Astrocyte (in vitro differentiated cells and primary cell): ENCODE data around the gene ZBTB6. TPM values are rescaled to one million over a fixed set of nuclear protein-coding genes. Genes with fewer than 3 reads are reported as not detected.
A peak's percentile ranks its signal among the peaks of the same experiment; 100 is the strongest.
"Not testable (repeated sequence)": the region's sequence is repeated elsewhere in the genome, so short reads cannot be mapped to it uniquely, and the experiment has no call there.

Experiments
- DNase-seq: peaks from one replicate; pipeline ENCODE4 v3.0.0-alpha.2; 2010; ENCODE audit warnings: low read depth
- FAIRE-seq: peaks from 2 replicates; lab custom pipeline; 2011; peaks lifted over from hg19 to GRCh38; lab: Jason Lieb, UNC
- H2AFZ ChIP-seq: 2 replicates; pipeline ENCODE4 v1.6.0; 2012; ENCODE audit warnings: low read depth, low read length, inconsistent platforms
- H3K27ac ChIP-seq: 2 replicates; pipeline ENCODE4 v1.5.1; 2011; ENCODE audit warnings: low read depth, low read length, inconsistent platforms
- H3K27me3 ChIP-seq: 2 replicates; pipeline ENCODE4 v1.6.0; 2011; ENCODE audit warnings: low read length, inconsistent platforms; ENCODE audit not compliant: insufficient read depth
- H3K36me3 ChIP-seq: 2 replicates; pipeline ENCODE4 v1.5.1; 2011; ENCODE audit warnings: low read length, inconsistent platforms; ENCODE audit not compliant: insufficient read depth
- H3K4me1 ChIP-seq: 2 replicates; pipeline ENCODE4 v1.5.1; 2011; ENCODE audit warnings: low read length, inconsistent platforms; ENCODE audit not compliant: insufficient read depth
- H3K4me2 ChIP-seq: 2 replicates; pipeline ENCODE4 v1.6.0; 2012; ENCODE audit warnings: low read length, inconsistent platforms
- H3K4me3 ChIP-seq: 2 replicates; pipeline ENCODE4 v1.5.1; 2011; ENCODE audit warnings: low read depth, mild to moderate bottlenecking, low read length, inconsistent platforms; ENCODE audit not compliant: insufficient read depth
- H3K79me2 ChIP-seq: 2 replicates; pipeline ENCODE4 v1.6.0; 2012; ENCODE audit warnings: mild to moderate bottlenecking, low read length, inconsistent platforms; ENCODE audit not compliant: insufficient read depth
- H3K9ac ChIP-seq: 2 replicates; pipeline ENCODE4 v1.6.0; 2012; ENCODE audit warnings: mild to moderate bottlenecking, low read length, inconsistent platforms
- H3K9me3 ChIP-seq: 2 replicates; pipeline ENCODE4 v1.5.1; 2012; ENCODE audit warnings: low read depth, mild to moderate bottlenecking, low read length, inconsistent platforms; ENCODE audit not compliant: insufficient read depth
- H4K20me1 ChIP-seq: 2 replicates; pipeline ENCODE4 v1.6.0; 2012; ENCODE audit warnings: low read length, inconsistent platforms; ENCODE audit not compliant: insufficient read depth
- H3K27ac Mint-ChIP-seq: one replicate; pipeline ENCODE4 v1.8.0; 2021; ENCODE audit warnings: mild to moderate bottlenecking, mixed read lengths; ENCODE audit not compliant: unreplicated experiment
- H3K27me3 Mint-ChIP-seq: one replicate; pipeline ENCODE4 v1.8.0; 2021; ENCODE audit warnings: low read depth, mixed read lengths; ENCODE audit not compliant: unreplicated experiment
- H3K36me3 Mint-ChIP-seq: one replicate; pipeline ENCODE4 v1.8.0; 2021; ENCODE audit warnings: low read depth, mixed read lengths; ENCODE audit not compliant: unreplicated experiment
- H3K4me1 Mint-ChIP-seq: one replicate; pipeline ENCODE4 v1.8.0; 2021; ENCODE audit warnings: low read depth, mixed read lengths; ENCODE audit not compliant: unreplicated experiment
- H3K4me3 Mint-ChIP-seq: one replicate; pipeline ENCODE4 v1.8.0; 2021; ENCODE audit warnings: mild to moderate bottlenecking, moderate library complexity, mixed read lengths; ENCODE audit not compliant: unreplicated experiment
- H3K9me3 Mint-ChIP-seq: one replicate; pipeline ENCODE4 v1.8.0; 2021; ENCODE audit warnings: mild to moderate bottlenecking, mixed read lengths; ENCODE audit not compliant: unreplicated experiment
- CTCF ChIP-seq: IDR thresholded peaks from 2 replicates; pipeline ENCODE4 v1.5.1; 2011; ENCODE audit warnings: low read depth, mild to moderate bottlenecking, inconsistent platforms, low read length, moderate library complexity; ENCODE audit not compliant: insufficient read depth
- EZH2 ChIP-seq: IDR thresholded peaks from 2 replicates; pipeline ENCODE4 v1.6.1; 2012; ENCODE audit warnings: mild to moderate bottlenecking, low read length, inconsistent platforms; ENCODE audit not compliant: insufficient read depth
- total RNA-seq: library from RNA; stranded (reverse); gene quantifications from 2 replicates; pipeline ENCODE4 v1.2.1, GENCODE V29; 2021

The ZBTB6 gene
- total RNA-seq, 1 donor from 2014 or later: 8.5 TPM

- Mint-ChIP-seq H3K27ac (no peak overlapping the region), H3K36me3 (peaks cover 7% of the 10 kb centered on the region), H3K27me3 (no peaks in the 10 kb centered on the region), H3K4me1 (no peaks in the 10 kb centered on the region), H3K9me3 (no peaks in the 10 kb centered on the region), H3K4me3 (no peak overlapping the region)
- no peak overlapping the region for H3K4me2 ChIP-seq
- H4K20me1 ChIP-seq: peaks cover 7% of the 10 kb centered on the region
- FAIRE-seq (no peak), DNase-seq (no peak)
- H3K36me3 ChIP-seq: peaks cover 11% of the 10 kb centered on the region
- no peaks in the 10 kb centered on the region for H3K4me1 ChIP-seq
- no peaks in the 10 kb centered on the region for H3K9me3 ChIP-seq
- no peak overlapping the region for H3K27ac ChIP-seq
- peaks cover 64% of the 10 kb centered on the region for H3K79me2 ChIP-seq
- no peak overlapping the region for H2AFZ ChIP-seq
- no peaks in the 10 kb centered on the region for H3K27me3 ChIP-seq
- H3K9ac ChIP-seq: no peak overlapping the region
- no peak overlapping the region for H3K4me3 ChIP-seq
- TF ChIP-seq EZH2 (no peak), CTCF (no peak)
Measured at GRCh38 chr9:122922713-122923112, 9.6 kb upstream of the ZBTB6 start.

- H3K36me3 ChIP-seq: peaks cover 11% of the 10 kb centered on the region
Measured at GRCh38 chr9:122918310-122918709, 5.2 kb upstream of the ZBTB6 start.

GRCh38 chr9:122912671-122912963 is 506 bp downstream of the ZBTB6 start:
- H2AFZ ChIP-seq: peak overlapping the region; percentile 81
- DNase-seq (no peak), FAIRE-seq (no peak)
- Mint-ChIP-seq H3K4me1 (peaks cover 10% of the 10 kb centered on the region), H3K27ac (peak overlapping the region; percentile 96), H3K9me3 (no peaks in the 10 kb centered on the region), H3K27me3 (no peaks in the 10 kb centered on the region), H3K4me3 (peak overlapping the region; percentile 96), H3K36me3 (peaks cover 3% of the 10 kb centered on the region)
- H3K4me1 ChIP-seq: peaks cover 8% of the 10 kb centered on the region
- H3K9ac ChIP-seq: peak overlapping the region; percentile 93
- no peak for TF ChIP-seq CTCF
- TF ChIP-seq EZH2: no peak
- peak overlapping the region; percentile 93 for H3K4me2 ChIP-seq
- peak overlapping the region; percentile 92 for H3K4me3 ChIP-seq
- peaks cover 42% of the 10 kb centered on the region for H3K79me2 ChIP-seq
- H3K9me3 ChIP-seq: no peaks in the 10 kb centered on the region
- no peaks in the 10 kb centered on the region for H3K27me3 ChIP-seq
- H3K27ac ChIP-seq: peak overlapping the region; percentile 84
- peaks cover 2% of the 10 kb centered on the region for H4K20me1 ChIP-seq
- H3K36me3 ChIP-seq: peaks cover 15% of the 10 kb centered on the region

More at GRCh38 chr9:122918310-122918709, 5.2 kb upstream of the ZBTB6 start:
- Histone ChIP-seq H3K27me3 (no peaks in the 10 kb centered on the region), H3K9ac (no peak overlapping the region), H2AFZ (no peak overlapping the region), H3K4me2 (no peak overlapping the region), H3K79me2 (peaks cover 40% of the 10 kb centered on the region), H3K4me1 (peaks cover 3% of the 10 kb centered on the region), H4K20me1 (peaks cover 7% of the 10 kb centered on the region), H3K9me3 (no peaks in the 10 kb centered on the region), H3K4me3 (no peak overlapping the region), H3K27ac (no peak overlapping the region)
- Mint-ChIP-seq H3K36me3 (peaks cover 7% of the 10 kb centered on the region), H3K27me3 (no peaks in the 10 kb centered on the region), H3K4me1 (no peaks in the 10 kb centered on the region), H3K4me3 (no peak overlapping the region), H3K27ac (no peak overlapping the region), H3K9me3 (no peaks in the 10 kb centered on the region)
- FAIRE-seq (no peak), DNase-seq (no peak)
- no peak for TF ChIP-seq CTCF

- H3K36me3 ChIP-seq: peaks cover 11% of the 10 kb centered on the region
- H3K4me1 ChIP-seq, H3K27ac Mint-ChIP-seq, H3K9ac ChIP-seq, H3K27me3 ChIP-seq, H3K4me2 ChIP-seq, H2AFZ ChIP-seq, H3K4me3 ChIP-seq, H3K36me3 Mint-ChIP-seq, H3K9me3 Mint-ChIP-seq, H3K4me1 Mint-ChIP-seq, H3K27me3 Mint-ChIP-seq, DNase-seq, FAIRE-seq, H3K9me3 ChIP-seq, H3K4me3 Mint-ChIP-seq: not testable (repeated sequence)
- H3K27ac ChIP-seq: peak overlapping the region; percentile 96
- H3K79me2 ChIP-seq: peaks cover 60% of the 10 kb centered on the region
- peaks cover 20% of the 10 kb centered on the region for H4K20me1 ChIP-seq
Measured at GRCh38 chr9:122906122-122906521, 7.0 kb downstream of the ZBTB6 start.
